WTC11 (cell line): Measurements from ENCODE around the gene CEP152. TPM values are rescaled to one million over a fixed set of nuclear protein-coding genes. Genes with fewer than 3 reads are reported as not detected.

Experiments
- ATAC-seq: fragments of 200-7000 bp; cut with Tn5 transposase; 2 replicates; pipeline ENCODE4 v1.10.0; 2021; ENCODE audit warnings: mild to moderate bottlenecking, moderate library complexity
- CTCF ChIA-PET: fragments of 300-600 bp; sonication (Branson Sonifier 250); formaldehyde crosslinking; loops from one replicate; lab custom pipeline; 2021; ENCODE audit warnings: antibody characterized with exemption; lab: Charles Lee
- POLR2A ChIA-PET: fragments of 350-600 bp; sonication (Branson Sonifier 250); formaldehyde crosslinking; loops from one replicate; lab custom pipeline; 2021; ENCODE audit warnings: antibody characterized with exemption; lab: Charles Lee
- DNase-seq: peaks from one replicate; pipeline ENCODE4 v3.0.0; 2021; ENCODE audit warnings: low spot score
- H3K27ac Mint-ChIP-seq: 2 replicates; pipeline ENCODE4 v1.8.0; 2021; ENCODE audit warnings: mixed read lengths
- H3K27me3 Mint-ChIP-seq: 2 replicates; pipeline ENCODE4 v1.8.0; 2021; ENCODE audit warnings: low read depth, mild to moderate bottlenecking, moderate library complexity, mixed read lengths
- H3K36me3 Mint-ChIP-seq: 2 replicates; pipeline ENCODE4 v1.8.0; 2021; ENCODE audit warnings: mixed read lengths
- H3K4me1 Mint-ChIP-seq: 2 replicates; pipeline ENCODE4 v1.8.0; 2022; ENCODE audit warnings: mixed read lengths
- H3K4me3 Mint-ChIP-seq: 2 replicates; pipeline ENCODE4 v1.8.0; 2021; ENCODE audit warnings: mild to moderate bottlenecking, moderate library complexity, mixed read lengths
- H3K9me3 Mint-ChIP-seq: 2 replicates; pipeline ENCODE4 v1.8.0; 2021; ENCODE audit warnings: mixed read lengths
- CREB1 ChIP-seq: sonication (generic); formaldehyde crosslinking; IDR thresholded peaks from 2 replicates; pipeline ENCODE4 v1.8.0; 2023; ENCODE audit warnings: mild to moderate bottlenecking, missing genetic modification reagents
- EMX1 ChIP-seq: fragments of 250-450 bp; sonication (Bioruptor Pico); IDR thresholded peaks from 2 replicates; pipeline ENCODE4 v1.8.0; 2021; ENCODE audit warnings: mild to moderate bottlenecking
- ETV6 ChIP-seq: sonication (generic); formaldehyde crosslinking; IDR thresholded peaks from 2 replicates; pipeline ENCODE4 v1.8.1; 2022; ENCODE audit warnings: mild to moderate bottlenecking, missing genetic modification reagents
- GRHL2 ChIP-seq: fragments of 250-450 bp; sonication (Bioruptor Pico); IDR thresholded peaks from 2 replicates; pipeline ENCODE4 v1.8.0; 2022; ENCODE audit warnings: mild to moderate bottlenecking, moderate library complexity; ENCODE audit not compliant: insufficient replicate concordance, severe bottlenecking
- JAZF1 ChIP-seq: fragments of 250-450 bp; sonication (Bioruptor Pico); IDR thresholded peaks from 2 replicates; pipeline ENCODE4 v1.9.0; 2021; ENCODE audit warnings: moderate library complexity, mild to moderate bottlenecking, inconsistent platforms
- NR2C2 ChIP-seq: sonication (generic); formaldehyde crosslinking; IDR thresholded peaks from 2 replicates; pipeline ENCODE4 v1.8.0; 2022; ENCODE audit warnings: mild to moderate bottlenecking, missing genetic modification reagents
- RELA ChIP-seq: sonication (generic); formaldehyde crosslinking; IDR thresholded peaks from 2 replicates; pipeline ENCODE4 v1.8.1; 2022; ENCODE audit warnings: missing genetic modification reagents, mild to moderate bottlenecking, borderline replicate concordance
- SMAD3 ChIP-seq: sonication (generic); formaldehyde crosslinking; IDR thresholded peaks from 2 replicates; pipeline ENCODE4 v1.8.0; 2022; ENCODE audit warnings: missing genetic modification reagents, mild to moderate bottlenecking, borderline replicate concordance
- SP1 ChIP-seq: sonication (generic); formaldehyde crosslinking; conservative IDR thresholded peaks from 2 replicates; pipeline ENCODE4 v1.8.1; 2022; ENCODE audit warnings: missing genetic modification reagents
- ZNF138 ChIP-seq: sonication (generic); formaldehyde crosslinking; conservative IDR thresholded peaks from 2 replicates; pipeline ENCODE4 v1.8.1; 2022; ENCODE audit warnings: mild to moderate bottlenecking, moderate library complexity, missing genetic modification reagents
- ZNF263 ChIP-seq: sonication (generic); formaldehyde crosslinking; IDR thresholded peaks from 2 replicates; pipeline ENCODE4 v1.8.1; 2022; ENCODE audit warnings: low read depth, mild to moderate bottlenecking, moderate library complexity, missing genetic modification reagents
- ZNF423 ChIP-seq: fragments of 250-450 bp; sonication (Bioruptor Pico); IDR thresholded peaks from 2 replicates; pipeline ENCODE4 v2.1.2; 2022; ENCODE audit warnings: mild to moderate bottlenecking, moderate library complexity
- total RNA-seq: library from RNA; stranded (reverse); gene quantifications from 3 replicates; pipeline ENCODE4 v1.2.3, GENCODE V29; 2021
- TF ChIP-seq, protein P1 (sequence below): sonication (generic); formaldehyde crosslinking; IDR thresholded peaks from 2 replicates; pipeline ENCODE4 v1.8.1; 2023; ENCODE audit warnings: mild to moderate bottlenecking, moderate library complexity, missing genetic modification reagents
- TF ChIP-seq, protein P2 (sequence below): sonication (generic); formaldehyde crosslinking; IDR thresholded peaks from 2 replicates; pipeline ENCODE4 v1.8.0; 2023; ENCODE audit warnings: missing genetic modification reagents
- TF ChIP-seq, protein P3 (sequence below): fragments of 250-450 bp; sonication (Bioruptor Pico); IDR thresholded peaks from 2 replicates; pipeline ENCODE4 v1.9.0; 2021; ENCODE audit warnings: mild to moderate bottlenecking, borderline replicate concordance
- TF ChIP-seq, protein P4 (sequence below): sonication (generic); formaldehyde crosslinking; IDR thresholded peaks from 2 replicates; pipeline ENCODE4 v1.8.0; 2022; ENCODE audit warnings: mild to moderate bottlenecking, missing genetic modification reagents
- TF ChIP-seq, protein P5 (sequence below): sonication (generic); formaldehyde crosslinking; IDR thresholded peaks from 2 replicates; pipeline ENCODE4 v1.8.0; 2023; ENCODE audit warnings: missing genetic modification reagents, mild to moderate bottlenecking, borderline replicate concordance
- TF ChIP-seq, protein P6 (sequence below): sonication (generic); formaldehyde crosslinking; IDR thresholded peaks from 2 replicates; pipeline ENCODE4 v1.8.0; 2022; ENCODE audit warnings: mild to moderate bottlenecking, missing genetic modification reagents

Gene CEP152
- total RNA-seq, 1 experiment from 2014 or later, result 16.7 TPM

DNA sequence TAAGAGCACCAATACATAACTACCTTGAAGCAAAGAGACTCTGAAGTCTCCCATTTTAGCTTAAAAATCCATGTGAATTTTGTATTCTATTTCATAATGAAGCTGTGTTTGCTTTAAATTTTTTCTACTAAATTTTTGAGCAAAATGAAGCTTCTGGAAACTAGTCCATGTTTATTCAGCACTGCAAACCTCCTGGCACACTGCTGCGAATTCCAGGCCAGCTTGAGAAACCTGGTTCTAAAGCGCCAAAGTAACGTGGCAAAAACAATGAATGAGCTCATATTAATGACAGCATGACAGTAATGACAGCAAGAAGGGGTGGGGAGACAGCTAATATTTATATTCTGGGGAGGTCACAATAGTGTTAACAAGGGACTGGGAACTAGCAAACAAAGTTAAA, 25.7 kb downstream of the CEP152 start (continued):
- TF ChIP-seq, protein P1, sequence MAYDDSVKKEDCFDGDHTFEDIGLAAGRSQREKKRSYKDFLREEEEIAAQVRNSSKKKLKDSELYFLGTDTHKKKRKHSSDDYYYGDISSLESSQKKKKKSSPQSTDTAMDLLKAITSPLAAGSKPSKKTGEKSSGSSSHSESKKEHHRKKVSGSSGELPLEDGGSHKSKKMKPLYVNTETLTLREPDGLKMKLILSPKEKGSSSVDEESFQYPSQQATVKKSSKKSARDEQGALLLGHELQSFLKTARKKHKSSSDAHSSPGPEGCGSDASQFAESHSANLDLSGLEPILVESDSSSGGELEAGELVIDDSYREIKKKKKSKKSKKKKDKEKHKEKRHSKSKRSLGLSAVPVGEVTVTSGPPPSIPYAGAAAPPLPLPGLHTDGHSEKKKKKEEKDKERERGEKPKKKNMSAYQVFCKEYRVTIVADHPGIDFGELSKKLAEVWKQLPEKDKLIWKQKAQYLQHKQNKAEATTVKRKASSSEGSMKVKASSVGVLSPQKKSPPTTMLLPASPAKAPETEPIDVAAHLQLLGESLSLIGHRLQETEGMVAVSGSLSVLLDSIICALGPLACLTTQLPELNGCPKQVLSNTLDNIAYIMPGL (CRISPR knock-in tag), result no peak
- no peak for TF ChIP-seq SP1 (CRISPR knock-in tag)

DNA sequence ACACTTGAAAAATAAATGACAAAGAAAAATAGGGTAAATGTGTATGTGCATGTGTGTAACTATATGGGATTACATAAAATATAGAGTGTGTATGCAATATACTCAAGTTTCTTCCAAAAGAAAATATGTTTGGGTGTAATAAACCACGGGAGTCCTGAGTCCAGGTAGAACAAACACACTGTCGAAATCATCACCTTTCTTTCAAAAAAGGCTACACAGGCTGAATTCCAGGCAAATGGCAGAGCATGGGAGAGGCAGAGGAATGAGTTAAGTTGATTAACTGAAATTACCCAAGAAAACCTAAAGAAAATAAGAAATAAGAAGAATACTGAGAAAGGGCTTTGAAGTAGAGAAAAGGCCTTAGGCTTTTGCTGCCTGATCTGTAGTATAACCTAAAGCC, 26.1 kb downstream of the CEP152 start:
- ChIA-PET CTCF (no interaction called here), POLR2A (no interaction called here)
- ATAC-seq, result no peak
- no peak for DNase-seq
- no peak overlapping the region for H3K4me3 Mint-ChIP-seq
- peaks cover 34% of the 10 kb centered on the region for H3K36me3 Mint-ChIP-seq
- H3K9me3 Mint-ChIP-seq, result no peaks in the 10 kb centered on the region
- TF ChIP-seq NR2C2, result no peak
- TF ChIP-seq, protein P2, sequence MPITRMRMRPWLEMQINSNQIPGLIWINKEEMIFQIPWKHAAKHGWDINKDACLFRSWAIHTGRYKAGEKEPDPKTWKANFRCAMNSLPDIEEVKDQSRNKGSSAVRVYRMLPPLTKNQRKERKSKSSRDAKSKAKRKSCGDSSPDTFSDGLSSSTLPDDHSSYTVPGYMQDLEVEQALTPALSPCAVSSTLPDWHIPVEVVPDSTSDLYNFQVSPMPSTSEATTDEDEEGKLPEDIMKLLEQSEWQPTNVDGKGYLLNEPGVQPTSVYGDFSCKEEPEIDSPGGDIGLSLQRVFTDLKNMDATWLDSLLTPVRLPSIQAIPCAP (CRISPR knock-in tag), result no peak
- TF ChIP-seq CREB1 (CRISPR knock-in tag), result no peak
- TF ChIP-seq ZNF263 (CRISPR knock-in tag), result no peak
- TF ChIP-seq EMX1 (CRISPR knock-in tag), result no peak
- TF ChIP-seq, protein P3, sequence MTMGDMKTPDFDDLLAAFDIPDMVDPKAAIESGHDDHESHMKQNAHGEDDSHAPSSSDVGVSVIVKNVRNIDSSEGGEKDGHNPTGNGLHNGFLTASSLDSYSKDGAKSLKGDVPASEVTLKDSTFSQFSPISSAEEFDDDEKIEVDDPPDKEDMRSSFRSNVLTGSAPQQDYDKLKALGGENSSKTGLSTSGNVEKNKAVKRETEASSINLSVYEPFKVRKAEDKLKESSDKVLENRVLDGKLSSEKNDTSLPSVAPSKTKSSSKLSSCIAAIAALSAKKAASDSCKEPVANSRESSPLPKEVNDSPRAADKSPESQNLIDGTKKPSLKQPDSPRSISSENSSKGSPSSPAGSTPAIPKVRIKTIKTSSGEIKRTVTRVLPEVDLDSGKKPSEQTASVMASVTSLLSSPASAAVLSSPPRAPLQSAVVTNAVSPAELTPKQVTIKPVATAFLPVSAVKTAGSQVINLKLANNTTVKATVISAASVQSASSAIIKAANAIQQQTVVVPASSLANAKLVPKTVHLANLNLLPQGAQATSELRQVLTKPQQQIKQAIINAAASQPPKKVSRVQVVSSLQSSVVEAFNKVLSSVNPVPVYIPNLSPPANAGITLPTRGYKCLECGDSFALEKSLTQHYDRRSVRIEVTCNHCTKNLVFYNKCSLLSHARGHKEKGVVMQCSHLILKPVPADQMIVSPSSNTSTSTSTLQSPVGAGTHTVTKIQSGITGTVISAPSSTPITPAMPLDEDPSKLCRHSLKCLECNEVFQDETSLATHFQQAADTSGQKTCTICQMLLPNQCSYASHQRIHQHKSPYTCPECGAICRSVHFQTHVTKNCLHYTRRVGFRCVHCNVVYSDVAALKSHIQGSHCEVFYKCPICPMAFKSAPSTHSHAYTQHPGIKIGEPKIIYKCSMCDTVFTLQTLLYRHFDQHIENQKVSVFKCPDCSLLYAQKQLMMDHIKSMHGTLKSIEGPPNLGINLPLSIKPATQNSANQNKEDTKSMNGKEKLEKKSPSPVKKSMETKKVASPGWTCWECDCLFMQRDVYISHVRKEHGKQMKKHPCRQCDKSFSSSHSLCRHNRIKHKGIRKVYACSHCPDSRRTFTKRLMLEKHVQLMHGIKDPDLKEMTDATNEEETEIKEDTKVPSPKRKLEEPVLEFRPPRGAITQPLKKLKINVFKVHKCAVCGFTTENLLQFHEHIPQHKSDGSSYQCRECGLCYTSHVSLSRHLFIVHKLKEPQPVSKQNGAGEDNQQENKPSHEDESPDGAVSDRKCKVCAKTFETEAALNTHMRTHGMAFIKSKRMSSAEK (CRISPR knock-in tag), result no peak
- TF ChIP-seq ZNF423 (CRISPR knock-in tag), result no peak
- TF ChIP-seq GRHL2 (CRISPR knock-in tag), result no peak
- TF ChIP-seq JAZF1 (CRISPR knock-in tag), result no peak
- TF ChIP-seq, protein P4, sequence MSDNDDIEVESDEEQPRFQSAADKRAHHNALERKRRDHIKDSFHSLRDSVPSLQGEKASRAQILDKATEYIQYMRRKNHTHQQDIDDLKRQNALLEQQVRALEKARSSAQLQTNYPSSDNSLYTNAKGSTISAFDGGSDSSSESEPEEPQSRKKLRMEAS (CRISPR knock-in tag), result no peak
- TF ChIP-seq, protein P5, sequence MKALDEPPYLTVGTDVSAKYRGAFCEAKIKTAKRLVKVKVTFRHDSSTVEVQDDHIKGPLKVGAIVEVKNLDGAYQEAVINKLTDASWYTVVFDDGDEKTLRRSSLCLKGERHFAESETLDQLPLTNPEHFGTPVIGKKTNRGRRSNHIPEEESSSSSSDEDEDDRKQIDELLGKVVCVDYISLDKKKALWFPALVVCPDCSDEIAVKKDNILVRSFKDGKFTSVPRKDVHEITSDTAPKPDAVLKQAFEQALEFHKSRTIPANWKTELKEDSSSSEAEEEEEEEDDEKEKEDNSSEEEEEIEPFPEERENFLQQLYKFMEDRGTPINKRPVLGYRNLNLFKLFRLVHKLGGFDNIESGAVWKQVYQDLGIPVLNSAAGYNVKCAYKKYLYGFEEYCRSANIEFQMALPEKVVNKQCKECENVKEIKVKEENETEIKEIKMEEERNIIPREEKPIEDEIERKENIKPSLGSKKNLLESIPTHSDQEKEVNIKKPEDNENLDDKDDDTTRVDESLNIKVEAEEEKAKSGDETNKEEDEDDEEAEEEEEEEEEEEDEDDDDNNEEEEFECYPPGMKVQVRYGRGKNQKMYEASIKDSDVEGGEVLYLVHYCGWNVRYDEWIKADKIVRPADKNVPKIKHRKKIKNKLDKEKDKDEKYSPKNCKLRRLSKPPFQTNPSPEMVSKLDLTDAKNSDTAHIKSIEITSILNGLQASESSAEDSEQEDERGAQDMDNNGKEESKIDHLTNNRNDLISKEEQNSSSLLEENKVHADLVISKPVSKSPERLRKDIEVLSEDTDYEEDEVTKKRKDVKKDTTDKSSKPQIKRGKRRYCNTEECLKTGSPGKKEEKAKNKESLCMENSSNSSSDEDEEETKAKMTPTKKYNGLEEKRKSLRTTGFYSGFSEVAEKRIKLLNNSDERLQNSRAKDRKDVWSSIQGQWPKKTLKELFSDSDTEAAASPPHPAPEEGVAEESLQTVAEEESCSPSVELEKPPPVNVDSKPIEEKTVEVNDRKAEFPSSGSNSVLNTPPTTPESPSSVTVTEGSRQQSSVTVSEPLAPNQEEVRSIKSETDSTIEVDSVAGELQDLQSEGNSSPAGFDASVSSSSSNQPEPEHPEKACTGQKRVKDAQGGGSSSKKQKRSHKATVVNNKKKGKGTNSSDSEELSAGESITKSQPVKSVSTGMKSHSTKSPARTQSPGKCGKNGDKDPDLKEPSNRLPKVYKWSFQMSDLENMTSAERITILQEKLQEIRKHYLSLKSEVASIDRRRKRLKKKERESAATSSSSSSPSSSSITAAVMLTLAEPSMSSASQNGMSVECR (CRISPR knock-in tag), result no peak
- no peak for TF ChIP-seq ZNF138 (CRISPR knock-in tag)
- TF ChIP-seq RELA (CRISPR knock-in tag), result no peak
- TF ChIP-seq ETV6 (CRISPR knock-in tag), result no peak
- TF ChIP-seq, protein P6, sequence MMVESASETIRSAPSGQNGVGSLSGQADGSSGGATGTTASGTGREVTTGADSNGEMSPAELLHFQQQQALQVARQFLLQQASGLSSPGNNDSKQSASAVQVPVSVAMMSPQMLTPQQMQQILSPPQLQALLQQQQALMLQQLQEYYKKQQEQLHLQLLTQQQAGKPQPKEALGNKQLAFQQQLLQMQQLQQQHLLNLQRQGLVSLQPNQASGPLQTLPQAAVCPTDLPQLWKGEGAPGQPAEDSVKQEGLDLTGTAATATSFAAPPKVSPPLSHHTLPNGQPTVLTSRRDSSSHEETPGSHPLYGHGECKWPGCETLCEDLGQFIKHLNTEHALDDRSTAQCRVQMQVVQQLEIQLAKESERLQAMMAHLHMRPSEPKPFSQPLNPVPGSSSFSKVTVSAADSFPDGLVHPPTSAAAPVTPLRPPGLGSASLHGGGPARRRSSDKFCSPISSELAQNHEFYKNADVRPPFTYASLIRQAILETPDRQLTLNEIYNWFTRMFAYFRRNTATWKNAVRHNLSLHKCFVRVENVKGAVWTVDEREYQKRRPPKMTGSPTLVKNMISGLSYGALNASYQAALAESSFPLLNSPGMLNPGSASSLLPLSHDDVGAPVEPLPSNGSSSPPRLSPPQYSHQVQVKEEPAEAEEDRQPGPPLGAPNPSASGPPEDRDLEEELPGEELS (CRISPR knock-in tag), result no peak
- no peak for TF ChIP-seq SMAD3 (CRISPR knock-in tag)
- H3K27me3 Mint-ChIP-seq, result no peaks in the 10 kb centered on the region
- no peaks in the 10 kb centered on the region for H3K4me1 Mint-ChIP-seq
- H3K27ac Mint-ChIP-seq, result peak overlapping the region; percentile 66; the same call in 1 of the 2 replicates
